HEK293 (cell line): ENCODE measurements around the gene TXNIP.

Experiments used
- CTCF ChIA-PET: fragments of 350-600 bp; formaldehyde crosslinking; extraction: SDS; loops from one replicate; lab custom pipeline; 2021; ENCODE audit warnings: antibody characterized with exemption; lab: Yijun Ruan, JAX
- POLR2A ChIA-PET: fragments of 300-600 bp; formaldehyde crosslinking; extraction: SDS; loops from one replicate; lab custom pipeline; 2020; ENCODE audit warnings: antibody characterized with exemption, inconsistent platforms; lab: Yijun Ruan, JAX
- H3K27ac ChIP-seq: fragments of 200-500 bp; sonication (Bioruptor generic); 2 replicates; pipeline ENCODE4 v1.5.1; 2014; ENCODE audit warnings: low read depth, low read length, control low read depth, inconsistent platforms; ENCODE audit errors: extremely low read depth
- H3K36me3 ChIP-seq, 2 experiments: fragments of 200-500 bp in 1 of 2; sonication (Bioruptor generic) in 1 of 2; 1 replicate in 1 of 2; 2 replicates in 1 of 2; pipeline ENCODE4 v1.5.1; 2014 to 2017; ENCODE audit warnings: inconsistent platforms in 2 of 2, low read length in 2 of 2; ENCODE audit not compliant: control insufficient read depth in 2 of 2, insufficient read depth in 1 of 2
- H3K4me1 ChIP-seq: fragments of 200-500 bp; sonication (Bioruptor generic); 2 replicates; pipeline ENCODE4 v1.5.1; 2014; ENCODE audit warnings: mild to moderate bottlenecking, low read length, inconsistent platforms; ENCODE audit not compliant: control insufficient read depth, insufficient read depth
- H3K4me3 ChIP-seq: 2 replicates; pipeline ENCODE4 v1.5.1; 2011; ENCODE audit warnings: low read depth, mild to moderate bottlenecking, control low read depth, low read length, moderate library complexity
- H3K9me3 ChIP-seq: fragments of 200-500 bp; sonication (Bioruptor generic); 2 replicates; pipeline ENCODE4 v1.5.1; 2014; ENCODE audit warnings: low read depth, low read length, inconsistent platforms; ENCODE audit not compliant: control insufficient read depth, insufficient read depth
- BCL11B ChIP-seq: fragments of 450-650 bp; formaldehyde crosslinking; IDR thresholded peaks from 2 replicates; pipeline ENCODE4 v1.5.1; 2016; ENCODE audit warnings: low read depth, missing biosample characterization, missing genetic modification characterization
- GFI1B ChIP-seq: fragments of 450-650 bp; formaldehyde crosslinking; IDR thresholded peaks from 2 replicates; pipeline ENCODE4 v1.5.1; 2016; ENCODE audit warnings: missing biosample characterization, missing genetic modification characterization
- GLI2 ChIP-seq: fragments of 450-650 bp; formaldehyde crosslinking; IDR thresholded peaks from 2 replicates; pipeline ENCODE4; 2017; ENCODE audit warnings: missing biosample characterization, missing genetic modification characterization, low read depth, borderline replicate concordance
- IKZF3 ChIP-seq: fragments of 450-650 bp; IDR thresholded peaks from 2 replicates; pipeline ENCODE4 v1.5.0; 2018; ENCODE audit warnings: missing biosample characterization, mild to moderate bottlenecking, missing genetic modification characterization, moderate library complexity
- ZBTB17 ChIP-seq: fragments of 450-650 bp; formaldehyde crosslinking; IDR thresholded peaks from 2 replicates; pipeline ENCODE4 v1.5.1; 2016; ENCODE audit warnings: missing biosample characterization, missing genetic modification characterization
- ZBTB8A ChIP-seq: fragments of 450-650 bp; formaldehyde crosslinking; IDR thresholded peaks from 2 replicates; pipeline ENCODE4 v1.5.1; 2016; ENCODE audit warnings: missing biosample characterization, missing genetic modification characterization
- ZFHX2 ChIP-seq: fragments of 450-650 bp; formaldehyde crosslinking; conservative IDR thresholded peaks from 2 replicates; pipeline ENCODE4 v1.5.1; 2016; ENCODE audit warnings: missing biosample characterization, missing genetic modification characterization
- ZFP37 ChIP-seq: fragments of 450-650 bp; formaldehyde crosslinking; IDR thresholded peaks from 2 replicates; pipeline ENCODE4 v1.5.1; 2016; ENCODE audit warnings: missing biosample characterization, missing genetic modification characterization
- ZNF132 ChIP-seq: fragments of 450-650 bp; formaldehyde crosslinking; IDR thresholded peaks from 2 replicates; pipeline ENCODE4 v1.5.1; 2017; ENCODE audit warnings: missing biosample characterization, missing genetic modification characterization, borderline replicate concordance
- ZNF174 ChIP-seq: fragments of 450-650 bp; formaldehyde crosslinking; IDR thresholded peaks from 2 replicates; pipeline ENCODE4 v1.5.0; 2017; ENCODE audit warnings: missing biosample characterization, mild to moderate bottlenecking, missing genetic modification characterization
- ZNF214 ChIP-seq: fragments of 450-650 bp; formaldehyde crosslinking; IDR thresholded peaks from 2 replicates; pipeline ENCODE4 v1.5.1; 2017; ENCODE audit warnings: missing biosample characterization, mild to moderate bottlenecking, missing genetic modification characterization, borderline replicate concordance
- ZNF341 ChIP-seq: fragments of 450-650 bp; formaldehyde crosslinking; IDR thresholded peaks from 2 replicates; pipeline ENCODE4; 2016; ENCODE audit warnings: low read depth, missing biosample characterization, missing genetic modification characterization
- ZNF521 ChIP-seq: fragments of 450-650 bp; formaldehyde crosslinking; IDR thresholded peaks from 2 replicates; pipeline ENCODE4 v1.5.1; 2017; ENCODE audit warnings: missing biosample characterization, mild to moderate bottlenecking, missing genetic modification characterization
- ZNF530 ChIP-seq: fragments of 450-650 bp; formaldehyde crosslinking; IDR thresholded peaks from 2 replicates; pipeline ENCODE4 v1.5.1; 2016; ENCODE audit warnings: low read depth, missing biosample characterization, missing genetic modification characterization
- ZNF596 ChIP-seq: fragments of 450-650 bp; IDR thresholded peaks from 2 replicates; pipeline ENCODE4 v1.5.0; 2018; ENCODE audit warnings: missing biosample characterization, mild to moderate bottlenecking, missing genetic modification characterization, moderate library complexity
- ZNF610 ChIP-seq: fragments of 450-650 bp; formaldehyde crosslinking; IDR thresholded peaks from 2 replicates; pipeline ENCODE4 v1.5.1; 2016; ENCODE audit warnings: missing biosample characterization, missing genetic modification characterization, borderline replicate concordance
- ZNF654 ChIP-seq: fragments of 450-650 bp; formaldehyde crosslinking; IDR thresholded peaks from 2 replicates; pipeline ENCODE4 v1.5.1; 2016; ENCODE audit warnings: low read depth, missing biosample characterization, missing genetic modification characterization
- TF ChIP-seq, protein P1 (sequence below): fragments of 450-650 bp; formaldehyde crosslinking; IDR thresholded peaks from 2 replicates; pipeline ENCODE4 v1.5.1; 2016; ENCODE audit warnings: missing biosample characterization, missing genetic modification characterization
- TF ChIP-seq, protein P2 (sequence below): IDR thresholded peaks from 2 replicates; pipeline ENCODE4 v1.6.1; 2011; ENCODE audit warnings: mild to moderate bottlenecking, low read depth, low read length, borderline replicate concordance
- TF ChIP-seq, protein P3 (sequence below): fragments of 450-650 bp; formaldehyde crosslinking; IDR thresholded peaks from 2 replicates; pipeline ENCODE4 v1.5.1; 2017; ENCODE audit warnings: missing biosample characterization, missing genetic modification characterization
- TF ChIP-seq, protein P4 (sequence below): fragments of 450-650 bp; formaldehyde crosslinking; conservative IDR thresholded peaks from 2 replicates; pipeline ENCODE4 v1.5.1; 2016; ENCODE audit warnings: low read depth, missing biosample characterization, missing genetic modification characterization

Gene TXNIP

DNA sequence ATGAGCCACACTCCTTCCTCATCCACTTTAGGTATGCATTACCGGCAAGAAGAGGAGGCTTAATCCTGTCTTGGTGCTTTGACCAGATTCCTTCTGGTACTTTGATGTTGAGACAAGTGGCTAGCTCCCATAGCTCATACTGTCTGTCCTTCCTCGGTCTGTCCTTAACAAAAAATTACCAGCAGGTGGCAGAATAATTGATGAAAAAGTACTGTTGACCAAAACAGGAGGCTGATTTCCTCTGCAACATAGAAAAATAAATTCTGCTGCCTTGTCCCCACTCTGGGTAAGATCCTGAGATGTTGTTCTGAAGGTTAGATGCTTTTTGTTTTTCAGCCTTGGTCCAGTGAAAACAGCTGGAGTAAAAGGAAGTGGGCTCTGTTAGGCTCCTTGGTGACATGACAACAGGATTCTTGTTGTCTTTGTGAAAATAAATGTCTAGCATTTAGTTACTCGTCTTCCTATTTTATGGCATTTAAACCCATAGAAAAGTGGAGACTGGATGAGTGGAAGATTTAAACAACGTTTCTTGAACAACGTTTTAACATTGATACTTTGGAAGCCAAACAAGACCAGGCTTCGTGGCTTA is 36.3 kb upstream of the TXNIP start:
- no peaks in the 10 kb centered on the region for H3K4me1 ChIP-seq
- no peak overlapping the region for H3K27ac ChIP-seq
- POLR2A ChIA-PET, result interaction anchor here (0.7 to 1.5 kb wide), 3 partner anchors 19 to 141 kb away, joined by 3 to 9 read pairs (median 5); no protein-coding TSS in a partner anchor
- CTCF ChIA-PET, result interaction anchor here (0.6 to 2.6 kb wide), 11 partner anchors 10 to 341 kb away, joined by 3 to 16 read pairs (median 4); partner anchors contain the start of genes HJV and PIAS3
- no peak overlapping the region for H3K4me3 ChIP-seq
- no peaks in the 10 kb centered on the region for H3K36me3 ChIP-seq
- TF ChIP-seq ZBTB17 (tag by site-specific recombination) (peak; percentile 59), ZNF530 (tag by site-specific recombination) (no peak), ZNF610 (tag by site-specific recombination) (no peak), ZFP37 (tag by site-specific recombination) (no peak), ZNF341 (tag by site-specific recombination) (no peak), GLI2 (tag by site-specific recombination) (no peak), ZNF596 (no peak), IKZF3 (tag by site-specific recombination) (no peak), ZNF132 (tag by site-specific recombination) (no peak), ZNF654 (tag by site-specific recombination) (peak; percentile 59), ZBTB8A (tag by site-specific recombination) (no peak), ZNF174 (no peak), ZNF214 (tag by site-specific recombination) (no peak), ZFHX2 (no peak), BCL11B (no peak), GFI1B (tag by site-specific recombination) (no peak), ZNF521 (tag by site-specific recombination) (no peak)
- TF ChIP-seq, protein P1, sequence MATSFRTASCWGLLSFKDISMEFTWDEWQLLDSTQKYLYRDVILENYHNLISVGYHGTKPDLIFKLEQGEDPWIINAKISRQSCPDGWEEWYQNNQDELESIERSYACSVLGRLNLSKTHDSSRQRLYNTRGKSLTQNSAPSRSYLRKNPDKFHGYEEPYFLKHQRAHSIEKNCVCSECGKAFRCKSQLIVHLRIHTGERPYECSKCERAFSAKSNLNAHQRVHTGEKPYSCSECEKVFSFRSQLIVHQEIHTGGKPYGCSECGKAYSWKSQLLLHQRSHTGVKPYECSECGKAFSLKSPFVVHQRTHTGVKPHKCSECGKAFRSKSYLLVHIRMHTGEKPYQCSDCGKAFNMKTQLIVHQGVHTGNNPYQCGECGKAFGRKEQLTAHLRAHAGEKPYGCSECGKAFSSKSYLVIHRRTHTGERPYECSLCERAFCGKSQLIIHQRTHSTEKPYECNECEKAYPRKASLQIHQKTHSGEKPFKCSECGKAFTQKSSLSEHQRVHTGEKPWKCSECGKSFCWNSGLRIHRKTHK (tag by site-specific recombination), result no peak
- TF ChIP-seq, protein P2, sequence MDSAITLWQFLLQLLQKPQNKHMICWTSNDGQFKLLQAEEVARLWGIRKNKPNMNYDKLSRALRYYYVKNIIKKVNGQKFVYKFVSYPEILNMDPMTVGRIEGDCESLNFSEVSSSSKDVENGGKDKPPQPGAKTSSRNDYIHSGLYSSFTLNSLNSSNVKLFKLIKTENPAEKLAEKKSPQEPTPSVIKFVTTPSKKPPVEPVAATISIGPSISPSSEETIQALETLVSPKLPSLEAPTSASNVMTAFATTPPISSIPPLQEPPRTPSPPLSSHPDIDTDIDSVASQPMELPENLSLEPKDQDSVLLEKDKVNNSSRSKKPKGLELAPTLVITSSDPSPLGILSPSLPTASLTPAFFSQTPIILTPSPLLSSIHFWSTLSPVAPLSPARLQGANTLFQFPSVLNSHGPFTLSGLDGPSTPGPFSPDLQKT, result no peak
- TF ChIP-seq, protein P3, sequence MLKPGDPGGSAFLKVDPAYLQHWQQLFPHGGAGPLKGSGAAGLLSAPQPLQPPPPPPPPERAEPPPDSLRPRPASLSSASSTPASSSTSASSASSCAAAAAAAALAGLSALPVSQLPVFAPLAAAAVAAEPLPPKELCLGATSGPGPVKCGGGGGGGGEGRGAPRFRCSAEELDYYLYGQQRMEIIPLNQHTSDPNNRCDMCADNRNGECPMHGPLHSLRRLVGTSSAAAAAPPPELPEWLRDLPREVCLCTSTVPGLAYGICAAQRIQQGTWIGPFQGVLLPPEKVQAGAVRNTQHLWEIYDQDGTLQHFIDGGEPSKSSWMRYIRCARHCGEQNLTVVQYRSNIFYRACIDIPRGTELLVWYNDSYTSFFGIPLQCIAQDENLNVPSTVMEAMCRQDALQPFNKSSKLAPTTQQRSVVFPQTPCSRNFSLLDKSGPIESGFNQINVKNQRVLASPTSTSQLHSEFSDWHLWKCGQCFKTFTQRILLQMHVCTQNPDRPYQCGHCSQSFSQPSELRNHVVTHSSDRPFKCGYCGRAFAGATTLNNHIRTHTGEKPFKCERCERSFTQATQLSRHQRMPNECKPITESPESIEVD, result 0 out of 2 replicates have a peak, but pooled peaks have one; percentile 28
- TF ChIP-seq, protein P4, sequence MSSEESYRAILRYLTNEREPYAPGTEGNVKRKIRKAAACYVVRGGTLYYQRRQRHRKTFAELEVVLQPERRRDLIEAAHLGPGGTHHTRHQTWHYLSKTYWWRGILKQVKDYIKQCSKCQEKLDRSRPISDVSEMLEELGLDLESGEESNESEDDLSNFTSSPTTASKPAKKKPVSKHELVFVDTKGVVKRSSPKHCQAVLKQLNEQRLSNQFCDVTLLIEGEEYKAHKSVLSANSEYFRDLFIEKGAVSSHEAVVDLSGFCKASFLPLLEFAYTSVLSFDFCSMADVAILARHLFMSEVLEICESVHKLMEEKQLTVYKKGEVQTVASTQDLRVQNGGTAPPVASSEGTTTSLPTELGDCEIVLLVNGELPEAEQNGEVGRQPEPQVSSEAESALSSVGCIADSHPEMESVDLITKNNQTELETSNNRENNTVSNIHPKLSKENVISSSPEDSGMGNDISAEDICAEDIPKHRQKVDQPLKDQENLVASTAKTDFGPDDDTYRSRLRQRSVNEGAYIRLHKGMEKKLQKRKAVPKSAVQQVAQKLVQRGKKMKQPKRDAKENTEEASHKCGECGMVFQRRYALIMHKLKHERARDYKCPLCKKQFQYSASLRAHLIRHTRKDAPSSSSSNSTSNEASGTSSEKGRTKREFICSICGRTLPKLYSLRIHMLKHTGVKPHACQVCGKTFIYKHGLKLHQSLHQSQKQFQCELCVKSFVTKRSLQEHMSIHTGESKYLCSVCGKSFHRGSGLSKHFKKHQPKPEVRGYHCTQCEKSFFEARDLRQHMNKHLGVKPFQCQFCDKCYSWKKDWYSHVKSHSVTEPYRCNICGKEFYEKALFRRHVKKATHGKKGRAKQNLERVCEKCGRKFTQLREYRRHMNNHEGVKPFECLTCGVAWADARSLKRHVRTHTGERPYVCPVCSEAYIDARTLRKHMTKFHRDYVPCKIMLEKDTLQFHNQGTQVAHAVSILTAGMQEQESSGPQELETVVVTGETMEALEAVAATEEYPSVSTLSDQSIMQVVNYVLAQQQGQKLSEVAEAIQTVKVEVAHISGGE (tag by site-specific recombination), result no peak
- H3K9me3 ChIP-seq, result no peaks in the 10 kb centered on the region
